LNCAP (cell line): Measurements from ENCODE around the gene DAG1.

Experiments
- CTCF ChIP-seq: fragments of 450-650 bp; IDR thresholded peaks from 2 replicates; pipeline ENCODE4 v1.5.1; 2017; ENCODE audit warnings: mild to moderate bottlenecking

The DAG1 gene

DNA sequence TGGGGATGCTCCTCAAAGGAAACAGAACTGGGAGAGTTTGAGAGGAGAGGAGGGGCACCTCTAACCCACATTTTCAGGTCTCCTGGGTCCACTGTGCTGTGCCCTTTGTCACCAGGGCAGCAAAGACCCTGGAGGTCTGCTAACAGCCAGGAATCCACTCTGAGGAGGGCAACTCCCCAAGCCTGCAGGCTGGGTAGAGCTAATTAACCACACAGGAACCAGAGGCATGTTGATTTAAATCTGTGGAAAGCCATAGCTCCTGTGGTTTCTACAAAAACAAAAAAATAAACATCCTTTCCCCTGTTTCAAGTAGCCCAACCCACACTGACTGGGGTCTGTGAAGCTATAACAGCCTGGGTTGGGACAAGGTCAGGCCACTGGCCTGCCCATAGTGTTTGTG lies 82.0 kb downstream of the DAG1 start:
- TF ChIP-seq CTCF, result no peak

GRCh38 chr3:49553324-49553691 lies 83.2 kb downstream of the DAG1 start:
- TF ChIP-seq CTCF, result no peak

GRCh38 chr3:49553692-49554632 lies 83.9 kb downstream of the DAG1 start, which contains the start of gene BSN:
BSN (plus strand) TSS chr3:49554477; CDS start chr3:49554603, 126 bp downstream.
- TF ChIP-seq CTCF, result no peak

DNA sequence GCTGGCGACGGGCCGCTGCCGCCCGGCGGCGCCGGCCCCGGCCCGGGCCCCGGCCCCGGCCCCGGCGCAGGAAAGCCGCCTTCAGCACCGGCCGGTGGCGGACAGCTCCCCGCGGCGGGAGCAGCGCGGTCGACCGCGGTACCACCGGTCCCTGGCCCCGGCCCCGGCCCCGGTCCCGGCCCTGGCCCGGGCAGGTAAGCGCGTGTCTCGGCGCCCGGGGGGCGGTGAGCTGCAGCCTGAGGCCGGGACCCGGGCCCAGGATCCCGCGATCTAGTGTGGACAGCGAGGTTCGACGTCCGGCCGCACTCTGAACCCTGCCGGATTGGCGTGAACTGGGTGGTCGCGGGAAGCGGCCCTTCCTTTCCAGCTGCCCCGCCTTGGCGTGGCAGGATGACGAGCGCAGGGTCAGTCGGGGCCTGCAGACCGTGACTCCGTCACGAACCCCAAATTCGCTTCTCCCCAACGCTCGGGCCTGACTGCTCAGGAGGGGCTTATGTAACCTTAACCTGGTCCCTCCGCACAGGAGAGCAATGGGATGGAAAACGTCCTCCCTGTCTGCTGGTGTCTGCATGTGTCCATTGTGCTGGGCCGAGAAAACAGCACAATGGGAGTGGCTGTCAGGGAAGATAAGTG lies 84.7 kb downstream of the DAG1 start:
- no peak for TF ChIP-seq CTCF

- TF ChIP-seq CTCF, result no peak
These were observed 86.6 kb downstream of the DAG1 start for GRCh38 chr3:49556500-49557275.

DNA sequence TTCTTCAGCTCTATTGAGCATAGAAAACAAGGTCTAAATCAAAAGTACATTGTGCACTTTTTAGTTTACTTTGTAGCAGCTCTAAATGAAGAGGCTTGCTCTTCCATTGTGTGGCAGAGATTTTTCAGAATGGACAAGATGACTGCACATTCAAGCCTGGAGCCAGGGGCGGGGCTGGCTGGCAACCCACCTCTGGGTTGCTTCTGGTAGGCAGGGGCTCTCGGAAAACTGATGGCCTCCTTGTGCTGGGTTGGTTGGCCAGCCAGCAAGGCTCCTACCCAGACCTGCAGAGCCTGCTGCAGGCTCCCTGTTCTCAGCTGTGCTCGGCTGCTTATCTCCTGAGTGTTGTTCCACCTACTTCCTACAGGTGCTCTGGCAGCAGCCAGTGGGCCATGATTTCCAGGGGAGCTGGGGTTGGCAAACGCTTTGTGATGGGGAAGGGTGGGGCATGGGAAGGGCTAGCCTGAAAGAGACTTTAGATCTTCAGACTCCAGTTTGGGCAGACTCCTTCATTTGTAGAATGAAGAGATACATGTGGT lies 93.0 kb downstream of the DAG1 start:
- TF ChIP-seq CTCF, result no peak

- no peak for TF ChIP-seq CTCF
These were observed 93.7 kb downstream of the DAG1 start for GRCh38 chr3:49563766-49564165.
